NB4 (cell line): Measurements from ENCODE around the gene MAML2.

Source experiments
- DNase-seq: peaks from one replicate; pipeline ENCODE4 v3.0.0; 2010; ENCODE audit warnings: low read depth
- H3K4me3 ChIP-seq: one replicate; pipeline ENCODE4 v1.5.1; 2011; ENCODE audit warnings: mild to moderate bottlenecking, low read depth, low read length, moderate library complexity
- MYC ChIP-seq: IDR thresholded peaks from 2 replicates; pipeline ENCODE4 v1.6.1; 2011; ENCODE audit warnings: low read depth, low read length
- POLR2A ChIP-seq: IDR thresholded peaks from 2 replicates; pipeline ENCODE4 v1.6.1; 2011; ENCODE audit warnings: mild to moderate bottlenecking; ENCODE audit not compliant: insufficient read length; ENCODE audit errors: extremely low read depth
- TF ChIP-seq, protein P1 (sequence below): IDR thresholded peaks from 2 replicates; pipeline ENCODE4 v1.6.1; 2011; ENCODE audit warnings: low read depth, low read length
- TF ChIP-seq, protein P2 (sequence below): IDR thresholded peaks from one replicate; pipeline ENCODE4 v1.5.1; 2012; ENCODE audit warnings: low read depth, low read length

Gene MAML2

DNA sequence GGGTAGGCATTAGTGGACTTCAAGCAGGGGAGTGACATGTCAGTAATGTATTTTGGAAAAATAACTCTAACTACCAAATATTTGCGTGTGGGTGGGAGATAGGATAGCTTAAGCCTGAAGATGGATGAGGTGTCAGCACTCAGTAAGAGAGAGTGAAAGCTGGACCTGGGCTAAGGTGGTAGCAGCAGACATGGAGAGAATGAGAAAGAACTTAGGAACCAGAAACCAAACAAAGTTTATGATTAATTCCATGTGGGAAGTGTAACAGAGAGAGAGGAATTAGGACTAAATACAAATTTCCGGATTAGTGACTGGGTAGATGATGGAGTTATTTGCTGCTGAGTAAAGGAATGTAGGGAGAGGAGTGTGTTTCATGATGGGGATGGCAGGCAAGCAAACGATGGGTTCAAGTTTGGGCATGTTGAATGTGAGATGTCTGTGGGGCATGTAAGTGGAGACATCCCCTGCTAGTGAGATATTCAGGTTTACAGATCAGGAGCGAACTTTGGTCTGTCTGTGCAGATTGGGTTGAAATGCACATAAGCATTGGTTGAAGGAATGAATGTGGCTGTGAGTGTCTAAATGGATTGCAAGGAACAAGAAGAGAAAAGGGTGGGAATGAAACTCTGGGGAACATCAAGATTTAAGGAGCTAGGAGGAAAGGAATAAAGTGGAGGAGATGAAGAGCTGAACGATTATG lies 233.5 kb downstream of the MAML2 start:
- H3K4me3 ChIP-seq, result no peak overlapping the region
- no peak for DNase-seq
- TF ChIP-seq MYC, result no peak
- TF ChIP-seq, protein P1, sequence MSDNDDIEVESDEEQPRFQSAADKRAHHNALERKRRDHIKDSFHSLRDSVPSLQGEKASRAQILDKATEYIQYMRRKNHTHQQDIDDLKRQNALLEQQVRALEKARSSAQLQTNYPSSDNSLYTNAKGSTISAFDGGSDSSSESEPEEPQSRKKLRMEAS, result no peak
- no peak for TF ChIP-seq POLR2A
- TF ChIP-seq, protein P2, sequence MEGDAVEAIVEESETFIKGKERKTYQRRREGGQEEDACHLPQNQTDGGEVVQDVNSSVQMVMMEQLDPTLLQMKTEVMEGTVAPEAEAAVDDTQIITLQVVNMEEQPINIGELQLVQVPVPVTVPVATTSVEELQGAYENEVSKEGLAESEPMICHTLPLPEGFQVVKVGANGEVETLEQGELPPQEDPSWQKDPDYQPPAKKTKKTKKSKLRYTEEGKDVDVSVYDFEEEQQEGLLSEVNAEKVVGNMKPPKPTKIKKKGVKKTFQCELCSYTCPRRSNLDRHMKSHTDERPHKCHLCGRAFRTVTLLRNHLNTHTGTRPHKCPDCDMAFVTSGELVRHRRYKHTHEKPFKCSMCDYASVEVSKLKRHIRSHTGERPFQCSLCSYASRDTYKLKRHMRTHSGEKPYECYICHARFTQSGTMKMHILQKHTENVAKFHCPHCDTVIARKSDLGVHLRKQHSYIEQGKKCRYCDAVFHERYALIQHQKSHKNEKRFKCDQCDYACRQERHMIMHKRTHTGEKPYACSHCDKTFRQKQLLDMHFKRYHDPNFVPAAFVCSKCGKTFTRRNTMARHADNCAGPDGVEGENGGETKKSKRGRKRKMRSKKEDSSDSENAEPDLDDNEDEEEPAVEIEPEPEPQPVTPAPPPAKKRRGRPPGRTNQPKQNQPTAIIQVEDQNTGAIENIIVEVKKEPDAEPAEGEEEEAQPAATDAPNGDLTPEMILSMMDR, result no peak

DNA sequence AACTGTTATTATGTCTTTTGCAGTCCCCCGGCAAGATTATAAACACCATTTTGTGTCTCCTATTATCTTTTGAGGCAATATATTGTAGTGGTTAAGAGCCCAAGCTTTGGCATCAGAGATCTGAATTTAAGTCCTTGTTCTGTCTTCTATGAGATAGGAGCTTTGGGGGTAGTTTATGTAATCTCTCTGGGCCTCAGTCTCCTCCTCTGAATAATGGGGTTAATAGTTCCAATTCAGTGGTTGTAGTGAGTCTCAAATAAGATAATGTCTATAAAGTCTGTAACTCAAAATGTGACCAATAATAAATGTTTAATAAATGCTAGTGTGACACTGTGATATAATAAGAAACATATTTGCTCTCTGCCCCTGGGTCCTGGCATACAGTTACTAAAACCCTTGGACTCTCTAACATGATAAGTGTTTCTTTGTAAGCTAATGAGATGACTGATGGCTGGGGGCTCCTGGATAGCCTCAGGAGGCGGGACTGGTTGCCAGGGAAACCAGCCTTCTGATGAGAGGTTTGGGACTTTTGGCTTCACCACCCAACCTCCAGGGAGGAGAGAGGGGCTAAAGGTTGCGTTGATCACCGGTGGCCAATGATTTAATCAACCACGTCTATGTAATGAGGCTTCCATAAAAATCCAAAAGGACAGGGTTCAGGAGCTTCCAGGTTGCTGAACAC lies 235.7 kb downstream of the MAML2 start:
- no peak overlapping the region for H3K4me3 ChIP-seq
- DNase-seq, result no peak
- no peak for TF ChIP-seq POLR2A

DNA sequence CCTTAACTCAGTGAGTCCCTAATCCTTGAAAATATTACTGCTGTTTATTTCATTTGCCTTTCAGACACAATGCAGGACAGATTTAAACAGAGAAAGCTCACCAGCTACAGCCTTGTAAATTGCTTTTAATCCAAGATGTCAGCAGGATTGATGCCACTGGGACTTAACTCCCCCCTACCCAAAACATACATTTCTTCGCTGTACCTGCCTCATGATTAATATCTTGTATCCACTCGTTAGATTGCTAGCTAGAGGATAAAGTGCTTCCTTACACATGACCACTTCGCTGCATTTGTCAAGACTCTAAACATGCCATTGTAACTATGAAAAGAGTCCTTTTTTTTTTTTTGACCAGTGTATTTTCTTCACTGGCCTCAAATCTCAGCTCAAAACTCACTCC lies 236.3 kb downstream of the MAML2 start:
- H3K4me3 ChIP-seq, result no peak overlapping the region
- no peak for TF ChIP-seq MYC
- no peak for DNase-seq

DNA sequence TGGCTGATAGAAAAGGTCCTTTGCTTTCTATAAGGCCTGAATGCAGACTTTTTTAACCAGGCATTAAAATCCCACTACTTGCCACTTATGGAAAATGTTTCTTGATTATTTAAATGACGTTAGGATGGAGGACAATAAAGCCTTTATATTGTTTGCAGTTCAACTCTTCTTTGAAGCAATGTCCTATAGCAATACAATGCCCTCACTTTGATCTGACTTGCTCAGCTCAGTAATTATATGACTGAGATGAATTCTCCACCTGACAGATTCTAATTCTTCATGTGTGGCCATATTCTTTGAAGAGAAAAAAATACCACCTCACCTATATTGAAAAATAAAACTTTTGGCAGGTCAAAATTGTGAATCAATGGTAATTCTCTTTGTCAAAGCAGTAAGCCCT lies 237.1 kb downstream of the MAML2 start:
- TF ChIP-seq, protein P1, result no peak
- TF ChIP-seq POLR2A, result no peak
- no peak for TF ChIP-seq MYC
- TF ChIP-seq, protein P2, result no peak
- H3K4me3 ChIP-seq, result no peak overlapping the region
- DNase-seq, result no peak

DNA sequence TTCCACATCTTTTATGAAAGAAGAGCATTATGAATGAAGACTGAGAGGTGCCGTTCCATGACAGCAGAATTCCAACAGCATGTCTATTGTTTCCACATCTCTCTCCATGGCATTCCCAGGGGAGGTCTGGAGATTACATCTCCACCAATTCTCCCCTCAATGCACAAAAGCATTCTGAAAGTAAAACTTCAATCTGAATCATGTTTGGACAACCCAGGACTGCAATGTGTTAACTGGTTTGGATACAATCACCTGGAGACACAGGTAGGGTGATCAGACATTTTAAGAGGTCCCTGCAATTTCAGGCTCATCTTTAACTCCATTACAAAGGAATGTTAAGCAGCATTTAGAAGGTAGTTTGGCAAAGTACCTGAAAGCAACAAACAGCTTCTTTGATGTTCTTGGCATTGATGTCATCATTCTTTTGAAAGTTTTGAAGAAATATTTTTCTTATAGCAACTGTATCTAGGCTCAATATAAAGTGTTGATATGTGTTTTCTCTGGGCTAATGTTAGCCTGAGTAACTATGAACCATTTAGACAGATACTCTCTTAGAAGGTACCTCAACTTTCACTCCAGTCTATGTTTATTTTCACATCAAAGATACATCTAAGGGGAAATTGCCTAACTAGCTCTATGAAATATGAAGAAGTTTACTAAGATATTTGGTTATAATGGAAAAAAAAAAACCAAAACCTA lies 237.6 kb downstream of the MAML2 start:
- TF ChIP-seq, protein P2, result no peak
- no peak for TF ChIP-seq MYC
- TF ChIP-seq, protein P1, result no peak
- TF ChIP-seq POLR2A, result no peak
- no peak for DNase-seq
- H3K4me3 ChIP-seq, result no peak overlapping the region

DNA sequence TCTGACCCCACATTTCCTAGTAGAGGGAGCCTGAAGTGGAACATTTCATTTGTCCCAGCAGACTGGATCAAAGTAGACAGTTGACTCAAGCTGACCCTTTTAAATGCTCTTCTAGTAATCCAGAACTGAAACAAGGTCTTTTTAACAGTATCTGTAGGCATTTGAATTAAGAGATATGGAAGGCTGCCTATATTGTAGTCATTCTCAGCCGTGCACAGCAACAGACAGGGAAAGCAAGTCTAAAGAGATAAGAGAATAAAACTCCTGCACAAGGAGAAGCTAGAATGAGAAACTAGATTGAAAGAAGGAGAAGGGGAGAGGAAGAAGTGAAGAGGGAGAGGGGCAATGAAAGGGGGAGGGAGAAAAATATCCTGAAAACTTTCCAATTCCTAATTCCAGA lies 238.5 kb downstream of the MAML2 start:
- TF ChIP-seq MYC, result no peak
- TF ChIP-seq, protein P2, result no peak
- TF ChIP-seq, protein P1, result no peak
- no peak overlapping the region for H3K4me3 ChIP-seq
- DNase-seq, result no peak

DNA sequence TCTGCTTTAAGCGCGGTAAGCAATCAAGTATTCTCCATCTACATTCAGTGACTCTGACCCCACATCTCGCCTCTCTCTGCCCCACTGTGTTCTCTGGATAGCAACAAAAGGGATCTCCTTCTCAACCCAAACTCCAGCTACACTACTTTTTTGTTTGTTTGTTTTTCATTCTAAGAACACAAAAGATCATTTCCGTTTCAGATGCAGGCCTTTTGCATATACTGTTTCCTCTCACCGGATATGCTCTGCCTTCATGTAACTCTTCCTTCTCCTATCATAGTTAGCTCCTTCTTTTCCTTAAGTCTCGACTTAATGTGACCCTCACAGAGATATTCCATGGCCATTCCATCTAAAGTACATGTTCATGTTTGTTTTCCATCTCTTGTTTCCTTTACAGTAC lies 239.3 kb downstream of the MAML2 start:
- TF ChIP-seq, protein P2, result no peak
- no peak for TF ChIP-seq POLR2A
- TF ChIP-seq, protein P1, result no peak
- TF ChIP-seq MYC, result no peak
- DNase-seq, result no peak
- H3K4me3 ChIP-seq, result no peak overlapping the region
